Transverse colon (tissue), 4 donors: ENCODE measurements around the gene AFG3L2. TPM values are rescaled to one million over a fixed set of nuclear protein-coding genes. Genes with fewer than 3 reads are reported as not detected.

Experiments
- DNase-seq: peaks from one replicate; pipeline ENCODE4 v3.0.0-alpha.2; 2019
- H3K27ac ChIP-seq, 4 donors: fragments of 200-600 bp; sonication (generic); 2 replicates each; pipeline ENCODE4 v1.5.1; 2016 to 2018; ENCODE audit warnings: inconsistent platforms in 4 of 4
- H3K27me3 ChIP-seq: fragments of 200-600 bp; sonication (generic); 2 replicates; pipeline ENCODE4 v1.5.1; 2017; ENCODE audit warnings: inconsistent platforms
- H3K36me3 ChIP-seq, 4 donors: fragments of 200-600 bp; sonication (generic); 2 replicates each; pipeline ENCODE4 v1.5.1; 2017 to 2019; ENCODE audit warnings: inconsistent platforms in 4 of 4
- H3K4me1 ChIP-seq, 4 donors: fragments of 200-600 bp; sonication (generic); 2 replicates each; pipeline ENCODE4 v1.5.1; 2017 to 2020; ENCODE audit warnings: inconsistent platforms in 4 of 4
- H3K4me3 ChIP-seq, 4 donors: fragments of 200-600 bp; sonication (generic); 1 replicate in 1 of 4; 2 replicates in 3 of 4; pipeline versions ENCODE4 v1.5.1 to v1.6.1; 2017 to 2019; ENCODE audit warnings: inconsistent platforms in 4 of 4
- H3K9me3 ChIP-seq, 2 donors: fragments of 200-600 bp; sonication (generic); 2 replicates each; pipeline ENCODE4 v1.5.1; 2017 to 2019; ENCODE audit warnings: inconsistent platforms in 2 of 2
- EP300 ChIP-seq: sonication (generic); formaldehyde crosslinking; IDR thresholded peaks from one replicate; pipeline ENCODE4 v1.6.1; 2017; ENCODE audit warnings: antibody characterized with exemption, low read depth
- POLR2A ChIP-seq: fragments of 450-650 bp; IDR thresholded peaks from one replicate; pipeline ENCODE4 v1.6.1; 2016; ENCODE audit warnings: antibody characterized with exemption, mild to moderate bottlenecking, moderate library complexity
- POLR2AphosphoS5 ChIP-seq, 3 donors: sonication (generic); formaldehyde crosslinking; IDR thresholded peaks; one replicate each; pipeline ENCODE4 v1.6.1; 2016; ENCODE audit warnings: antibody characterized with exemption in 3 of 3
- WGBS, 2 donors: methylation state at CpG; one replicate each; pipeline ENCODE4 v1.1.5; 2018; ENCODE audit warnings: low coverage in 1 of 2; 5-methylcytosine and 5-hydroxymethylcytosine counted together
- in situ Hi-C, 4 donors: fragments of 200-750 bp; cut with MboI; loops; one replicate each; pipeline versions ENCODE4 v1.15.0 to v1.15.1; 2017; ENCODE audit warnings: low sequenced_read_pairs in 3 of 4, low pct_ligation_motif_present in 1 of 4, low pct_unique_long_range_greater_than_20kb in 1 of 4
- intact Hi-C: fragments of 100-400 bp; cut with DNase I; formaldehyde crosslinking; loops from one replicate; pipeline ENCODE4 v1.15.1; 2023; ENCODE audit warnings: low total_unique reads
- total RNA-seq, 4 donors: library from RNA; depleted of rRNA; stranded (reverse); fragments of >200 nt; gene quantifications; one replicate each; pipeline ENCODE4 v1.1.0, GENCODE V29; 2016
- TF ChIP-seq, protein P1 (sequence below), 5 experiments: fragments of 200-600 bp in 3 of 5; fragments of 450-650 bp in 2 of 5; sonication (generic) in 3 of 5; IDR thresholded peaks; 1 replicate in 2 of 5; 2 replicates in 3 of 5; pipeline ENCODE4 v1.5.1; 2016 to 2017; ENCODE audit warnings: antibody characterized with exemption in 5 of 5, inconsistent platforms in 3 of 5, mild to moderate bottlenecking in 2 of 5, moderate library complexity in 1 of 5

Gene AFG3L2
- total RNA-seq, 4 donors from 2014 or later, result 74.1 to 95.6 (median 92.6) TPM

DNA sequence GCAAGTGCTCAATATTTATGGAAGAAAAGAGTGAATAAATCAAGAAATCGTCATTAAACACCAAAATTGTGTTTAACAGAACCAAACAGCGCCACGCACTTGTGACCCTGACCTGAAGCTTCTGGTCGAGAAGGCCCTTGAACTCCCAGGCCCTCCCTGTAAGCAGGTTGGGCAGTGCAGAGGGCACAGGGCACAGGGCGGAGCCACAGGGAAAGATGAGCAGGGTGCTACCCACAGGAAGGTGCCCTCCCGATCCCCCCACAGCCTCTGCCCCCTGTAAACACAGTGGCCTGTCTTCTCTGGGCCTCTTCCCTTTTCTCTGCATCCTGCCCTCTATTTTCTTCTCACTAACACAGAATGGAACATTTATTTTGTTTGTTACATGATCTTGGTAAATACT, 85.9 kb downstream of the AFG3L2 start:
- in situ Hi-C loops, result no loop called here
- no peaks in the 10 kb centered on the region for H3K36me3 ChIP-seq
- TF ChIP-seq POLR2AphosphoS5 (IDR thresholded peaks at IDR 0.05) (no peak), EP300 (no peak), POLR2A (no peak)
- TF ChIP-seq, protein P1, sequence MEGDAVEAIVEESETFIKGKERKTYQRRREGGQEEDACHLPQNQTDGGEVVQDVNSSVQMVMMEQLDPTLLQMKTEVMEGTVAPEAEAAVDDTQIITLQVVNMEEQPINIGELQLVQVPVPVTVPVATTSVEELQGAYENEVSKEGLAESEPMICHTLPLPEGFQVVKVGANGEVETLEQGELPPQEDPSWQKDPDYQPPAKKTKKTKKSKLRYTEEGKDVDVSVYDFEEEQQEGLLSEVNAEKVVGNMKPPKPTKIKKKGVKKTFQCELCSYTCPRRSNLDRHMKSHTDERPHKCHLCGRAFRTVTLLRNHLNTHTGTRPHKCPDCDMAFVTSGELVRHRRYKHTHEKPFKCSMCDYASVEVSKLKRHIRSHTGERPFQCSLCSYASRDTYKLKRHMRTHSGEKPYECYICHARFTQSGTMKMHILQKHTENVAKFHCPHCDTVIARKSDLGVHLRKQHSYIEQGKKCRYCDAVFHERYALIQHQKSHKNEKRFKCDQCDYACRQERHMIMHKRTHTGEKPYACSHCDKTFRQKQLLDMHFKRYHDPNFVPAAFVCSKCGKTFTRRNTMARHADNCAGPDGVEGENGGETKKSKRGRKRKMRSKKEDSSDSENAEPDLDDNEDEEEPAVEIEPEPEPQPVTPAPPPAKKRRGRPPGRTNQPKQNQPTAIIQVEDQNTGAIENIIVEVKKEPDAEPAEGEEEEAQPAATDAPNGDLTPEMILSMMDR (IDR thresholded peaks at IDR 0.05), result no peak
- 67 to 85% methylated on average over 1 to 6 of the region's 6 CpGs for WGBS, 2 donors
- intact Hi-C loops, result no loop called here
- peaks cover 38% of the 10 kb centered on the region for H3K27me3 ChIP-seq
- H3K4me1 ChIP-seq, result peaks cover 9 to 21% (median 16%) of the 10 kb centered on the region in 4 donors
- no peak overlapping the region for H3K27ac ChIP-seq
- no peak for DNase-seq
- no peak overlapping the region for H3K4me3 ChIP-seq
- no peaks in the 10 kb centered on the region for H3K9me3 ChIP-seq

DNA sequence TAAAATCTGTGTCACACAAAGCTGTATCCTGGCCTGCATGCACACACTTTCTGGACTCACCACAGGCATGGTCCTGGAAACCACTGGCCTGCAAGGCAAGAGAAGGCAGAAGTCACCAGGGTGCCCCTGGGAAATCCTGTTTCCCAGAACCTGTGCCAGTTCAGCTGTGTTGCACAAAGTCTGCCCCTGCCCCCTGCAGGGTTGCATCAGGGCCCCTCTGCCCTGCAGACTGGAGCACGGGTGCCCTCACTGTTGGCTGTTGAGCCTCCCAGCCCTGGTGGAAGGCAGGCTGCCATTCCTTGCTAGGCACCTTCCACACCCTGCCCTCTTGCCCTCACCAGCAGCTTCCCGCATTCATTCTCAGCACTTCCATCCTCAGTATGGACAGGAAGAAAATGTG, 86.9 kb downstream of the AFG3L2 start:
- intact Hi-C loops (no loop called here), in situ Hi-C loops (no loop called here)
- Histone ChIP-seq H3K4me1 (peaks cover 9 to 21% (median 16%) of the 10 kb centered on the region in 4 donors), H3K9me3 (no peaks in the 10 kb centered on the region), H3K36me3 (no peaks in the 10 kb centered on the region), H3K4me3 (no peak overlapping the region), H3K27me3 (peaks cover 49% of the 10 kb centered on the region), H3K27ac (no peak overlapping the region)
- DNase-seq, result no peak
- 78 to 83% methylated on average over 1 to 2 of the region's 2 CpGs for WGBS, 2 donors
- no peak for TF ChIP-seq POLR2AphosphoS5 (IDR thresholded peaks at IDR 0.05)
- TF ChIP-seq, protein P1 (IDR thresholded peaks at IDR 0.05), result no peak
- no peak for TF ChIP-seq EP300

DNA sequence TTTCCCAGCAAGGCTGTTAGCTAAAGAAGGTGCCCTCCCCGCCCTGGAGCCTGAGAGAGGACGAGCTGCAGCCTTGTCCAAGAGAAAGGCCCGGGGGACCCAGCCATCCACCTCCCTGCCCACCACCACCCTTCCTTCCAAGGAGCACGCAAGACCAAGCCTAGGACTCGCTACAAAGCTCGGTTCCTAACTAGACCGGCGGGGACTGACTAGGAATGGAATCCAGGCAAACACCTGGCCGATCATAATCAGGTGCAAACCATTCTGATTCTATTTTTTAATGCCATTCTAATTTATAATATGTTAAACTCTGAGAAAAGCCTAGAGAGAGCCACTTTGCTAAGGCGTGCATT, 88.6 kb downstream of the AFG3L2 start:
- WGBS, 2 donors, result 13 to 14% methylated on average over 7 to 10 of the region's 10 CpGs
- in situ Hi-C loops, result no loop called here

DNA sequence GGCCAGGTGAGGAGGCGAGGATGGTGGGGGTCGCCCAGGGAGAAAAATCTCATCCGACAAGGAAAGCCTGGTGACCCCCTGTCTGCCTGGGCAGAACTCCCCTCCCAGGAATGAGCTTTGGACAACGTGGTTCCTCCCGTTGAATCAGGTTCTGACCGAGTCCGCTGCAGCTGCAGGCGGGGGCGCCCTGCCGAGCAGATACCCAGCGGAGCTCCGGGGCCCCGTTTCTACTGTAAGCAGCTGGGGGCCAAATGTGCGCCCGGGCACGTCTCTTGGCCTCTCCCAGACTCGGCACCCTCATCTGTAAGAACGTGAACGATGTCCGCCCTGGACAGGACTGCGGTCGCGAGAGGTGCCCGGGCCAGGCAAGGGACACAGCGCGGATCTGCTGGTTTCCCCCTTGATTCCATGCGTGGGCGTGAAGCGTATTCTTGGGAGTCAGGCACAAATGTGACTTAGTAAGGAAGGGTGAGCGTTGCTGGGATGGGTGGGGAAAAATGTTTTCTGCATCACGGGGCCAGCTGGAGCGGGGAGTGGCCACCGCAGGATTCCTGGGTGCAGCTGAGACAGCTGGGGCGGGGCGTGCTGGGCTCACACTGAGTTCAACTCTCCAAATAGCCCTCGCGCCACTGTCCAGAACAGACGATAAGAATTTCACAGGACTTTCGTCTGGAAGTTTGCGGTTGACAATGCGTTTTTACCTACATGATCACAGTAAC, 89.2 kb downstream of the AFG3L2 start:
- intact Hi-C loops, result loop anchor here (1.0 kb wide), 1 partner anchor 20 kb away; the partner anchor contains the start of gene TUBB6
- in situ Hi-C loops, result no loop called here
- Histone ChIP-seq H3K4me3 (peak overlapping the region; percentile 5 to 46 (median 24)), H3K36me3 (no peaks in the 10 kb centered on the region), H3K27ac (peak overlapping the region; percentile 65 to 88 (median 74)), H3K27me3 (peaks cover 53% of the 10 kb centered on the region), H3K9me3 (no peaks in the 10 kb centered on the region), H3K4me1 (peaks cover 9 to 21% (median 16%) of the 10 kb centered on the region in 4 donors)
- DNase-seq, result peak; percentile 81
- WGBS, 2 donors, result 5% methylated on average over 41 of the region's 41 CpGs; no CpG with 5 or more reads in 1 of the 2 donors
- TF ChIP-seq POLR2AphosphoS5 (IDR thresholded peaks at IDR 0.05) (peak; percentile 63 to 80 (median 68)), EP300 (no peak), POLR2A (peak; percentile 24)
- TF ChIP-seq, protein P1 (IDR thresholded peaks at IDR 0.05), result no peak

More for the DNA sequence above, 88.6 kb downstream of the AFG3L2 start:
- peaks cover 9 to 21% (median 16%) of the 10 kb centered on the region in 4 donors for H3K4me1 ChIP-seq
- H3K27ac ChIP-seq, result peak overlapping the region; percentile 61 to 88 (median 74)
- no peaks in the 10 kb centered on the region for H3K36me3 ChIP-seq
- intact Hi-C loops, result loop anchor here (1.0 kb wide), 1 partner anchor 20 kb away; the partner anchor contains the start of gene TUBB6
- no peaks in the 10 kb centered on the region for H3K9me3 ChIP-seq
- peak overlapping the region in 3 of 4 donors; percentile 12 to 46 (median 37) for H3K4me3 ChIP-seq
- DNase-seq, result no peak
- peaks cover 53% of the 10 kb centered on the region for H3K27me3 ChIP-seq
- TF ChIP-seq EP300, result no peak
- TF ChIP-seq POLR2A, result no peak
- TF ChIP-seq, protein P1 (IDR thresholded peaks at IDR 0.05), result no peak
- TF ChIP-seq POLR2AphosphoS5 (IDR thresholded peaks at IDR 0.05), result no peak
